HEK293 (cell line): Measurements from ENCODE around the gene POU5F2.

Experiments used
- CTCF ChIA-PET: fragments of 350-600 bp; formaldehyde crosslinking; extraction: SDS; loops from one replicate; lab custom pipeline; 2021; ENCODE audit warnings: antibody characterized with exemption; lab: Yijun Ruan, JAX
- POLR2A ChIA-PET: fragments of 300-600 bp; formaldehyde crosslinking; extraction: SDS; loops from one replicate; lab custom pipeline; 2020; ENCODE audit warnings: antibody characterized with exemption, inconsistent platforms; lab: Yijun Ruan, JAX
- H3K27ac ChIP-seq: fragments of 200-500 bp; sonication (Bioruptor generic); 2 replicates; pipeline ENCODE4 v1.5.1; 2014; ENCODE audit warnings: low read depth, low read length, control low read depth, inconsistent platforms; ENCODE audit errors: extremely low read depth
- H3K36me3 ChIP-seq, 2 experiments: fragments of 200-500 bp in 1 of 2; sonication (Bioruptor generic) in 1 of 2; 1 replicate in 1 of 2; 2 replicates in 1 of 2; pipeline ENCODE4 v1.5.1; 2014 to 2017; ENCODE audit warnings: inconsistent platforms in 2 of 2, low read length in 2 of 2; ENCODE audit not compliant: control insufficient read depth in 2 of 2, insufficient read depth in 1 of 2
- H3K4me1 ChIP-seq: fragments of 200-500 bp; sonication (Bioruptor generic); 2 replicates; pipeline ENCODE4 v1.5.1; 2014; ENCODE audit warnings: mild to moderate bottlenecking, low read length, inconsistent platforms; ENCODE audit not compliant: control insufficient read depth, insufficient read depth
- H3K4me3 ChIP-seq: 2 replicates; pipeline ENCODE4 v1.5.1; 2011; ENCODE audit warnings: low read depth, mild to moderate bottlenecking, control low read depth, low read length, moderate library complexity
- H3K9me3 ChIP-seq: fragments of 200-500 bp; sonication (Bioruptor generic); 2 replicates; pipeline ENCODE4 v1.5.1; 2014; ENCODE audit warnings: low read depth, low read length, inconsistent platforms; ENCODE audit not compliant: control insufficient read depth, insufficient read depth
- BCL6B ChIP-seq: fragments of 450-650 bp; formaldehyde crosslinking; IDR thresholded peaks from 2 replicates; pipeline ENCODE4 v1.5.1; 2017; ENCODE audit warnings: missing biosample characterization, missing genetic modification characterization
- ELK4 ChIP-seq: IDR thresholded peaks from 2 replicates; pipeline ENCODE4 v1.6.1; 2011; ENCODE audit warnings: mild to moderate bottlenecking, low read depth, low read length, borderline replicate concordance
- FEZF1 ChIP-seq: fragments of 450-650 bp; formaldehyde crosslinking; IDR thresholded peaks from 2 replicates; pipeline ENCODE4 v1.5.1; 2016; ENCODE audit warnings: missing biosample characterization, missing genetic modification characterization
- IKZF3 ChIP-seq: fragments of 450-650 bp; IDR thresholded peaks from 2 replicates; pipeline ENCODE4 v1.5.0; 2018; ENCODE audit warnings: missing biosample characterization, mild to moderate bottlenecking, missing genetic modification characterization, moderate library complexity
- INSM2 ChIP-seq: fragments of 450-650 bp; formaldehyde crosslinking; IDR thresholded peaks from 2 replicates; pipeline ENCODE4 v1.5.1; 2016; ENCODE audit warnings: missing biosample characterization, missing genetic modification characterization
- MYNN ChIP-seq: fragments of 450-650 bp; formaldehyde crosslinking; IDR thresholded peaks from 2 replicates; pipeline ENCODE4 v1.5.1; 2016; ENCODE audit warnings: missing biosample characterization, missing genetic modification characterization, borderline replicate concordance
- PRDM6 ChIP-seq: fragments of 450-650 bp; formaldehyde crosslinking; IDR thresholded peaks from 2 replicates; pipeline ENCODE4 v1.5.1; 2017; ENCODE audit warnings: missing biosample characterization, missing genetic modification characterization
- SCRT2 ChIP-seq: fragments of 450-650 bp; formaldehyde crosslinking; IDR thresholded peaks from 2 replicates; pipeline ENCODE4 v1.5.1; 2016; ENCODE audit warnings: missing biosample characterization, missing genetic modification characterization
- SP7 ChIP-seq: fragments of 450-650 bp; formaldehyde crosslinking; IDR thresholded peaks from 2 replicates; pipeline ENCODE4 v1.5.1; 2016; ENCODE audit warnings: missing biosample characterization, missing genetic modification characterization
- WT1 ChIP-seq: fragments of 450-650 bp; formaldehyde crosslinking; IDR thresholded peaks from 2 replicates; pipeline ENCODE4 v1.5.1; 2016; ENCODE audit warnings: missing biosample characterization, missing genetic modification characterization
- ZBTB10 ChIP-seq: fragments of 450-650 bp; formaldehyde crosslinking; IDR thresholded peaks from 2 replicates; pipeline ENCODE4 v1.5.1; 2016; ENCODE audit warnings: missing biosample characterization, missing genetic modification characterization
- ZBTB17 ChIP-seq: fragments of 450-650 bp; formaldehyde crosslinking; IDR thresholded peaks from 2 replicates; pipeline ENCODE4 v1.5.1; 2016; ENCODE audit warnings: missing biosample characterization, missing genetic modification characterization
- ZBTB48 ChIP-seq: fragments of 450-650 bp; formaldehyde crosslinking; IDR thresholded peaks from 2 replicates; pipeline ENCODE4 v1.5.1; 2016; ENCODE audit warnings: missing biosample characterization, missing genetic modification characterization
- ZBTB8A ChIP-seq: fragments of 450-650 bp; formaldehyde crosslinking; IDR thresholded peaks from 2 replicates; pipeline ENCODE4 v1.5.1; 2016; ENCODE audit warnings: missing biosample characterization, missing genetic modification characterization
- ZNF211 ChIP-seq: fragments of 450-650 bp; formaldehyde crosslinking; IDR thresholded peaks from 2 replicates; pipeline ENCODE4 v1.5.1; 2016; ENCODE audit warnings: low read depth, missing biosample characterization, missing genetic modification characterization
- ZNF501 ChIP-seq: fragments of 450-650 bp; formaldehyde crosslinking; IDR thresholded peaks from 2 replicates; pipeline ENCODE4 v1.5.1; 2016; ENCODE audit warnings: missing biosample characterization, missing genetic modification characterization
- ZNF561 ChIP-seq: fragments of 450-650 bp; IDR thresholded peaks from 2 replicates; pipeline ENCODE4 v1.5.1; 2018; ENCODE audit warnings: missing biosample characterization, missing genetic modification characterization, borderline replicate concordance
- ZNF843 ChIP-seq: fragments of 450-650 bp; formaldehyde crosslinking; IDR thresholded peaks from 2 replicates; pipeline ENCODE4 v1.5.1; 2016; ENCODE audit warnings: missing biosample characterization, missing genetic modification characterization
- ZSCAN30 ChIP-seq: fragments of 450-650 bp; IDR thresholded peaks from 2 replicates; pipeline ENCODE4 v1.5.1; 2018; ENCODE audit warnings: missing biosample characterization, mild to moderate bottlenecking, missing genetic modification characterization, moderate library complexity

The POU5F2 gene

GRCh38 chr5:93723005-93723404 lies 18.4 kb downstream of the POU5F2 start:
- H3K27ac ChIP-seq, result no peak overlapping the region
- CTCF ChIA-PET, result interaction anchor here (1.1 kb wide), 1 partner anchor 176 kb away, joined by 3 read pairs; no protein-coding TSS in a partner anchor
- no peaks in the 10 kb centered on the region for H3K9me3 ChIP-seq
- TF ChIP-seq ZNF501 (tag by site-specific recombination), result no peak
- no peak for TF ChIP-seq ELK4
- no peak for TF ChIP-seq ZSCAN30
- TF ChIP-seq ZBTB8A (tag by site-specific recombination), result 0 out of 2 replicates have a peak, but pooled peaks have one; percentile 5
- peak; percentile 73 for TF ChIP-seq SCRT2 (tag by site-specific recombination)
- peak; percentile 64 for TF ChIP-seq FEZF1 (tag by site-specific recombination)
- 0 out of 2 replicates have a peak, but pooled peaks have one; percentile 33 for TF ChIP-seq SP7 (tag by site-specific recombination)
- peak; percentile 64; the same call in 1 of the 2 replicates for TF ChIP-seq BCL6B (tag by site-specific recombination)
- no peak for TF ChIP-seq ZNF211 (tag by site-specific recombination)
- no peak for TF ChIP-seq MYNN (tag by site-specific recombination)
- TF ChIP-seq ZBTB10 (tag by site-specific recombination), result no peak
- TF ChIP-seq ZBTB17 (tag by site-specific recombination), result peak; percentile 15; the same call in 1 of the 2 replicates
- no peak for TF ChIP-seq ZNF561 (tag by site-specific recombination)
- TF ChIP-seq WT1 (tag by site-specific recombination), result no peak
- no peak for TF ChIP-seq INSM2 (tag by site-specific recombination)
- POLR2A ChIA-PET, result no interaction called here
- no peaks in the 10 kb centered on the region for H3K36me3 ChIP-seq
- no peak overlapping the region for H3K4me3 ChIP-seq
- peaks cover 25% of the 10 kb centered on the region for H3K4me1 ChIP-seq

GRCh38 chr5:93722588-93722987 lies 18.8 kb downstream of the POU5F2 start:
- no peaks in the 10 kb centered on the region for H3K36me3 ChIP-seq
- CTCF ChIA-PET, result no interaction called here

More at GRCh38 chr5:93722588-93722987, 18.8 kb downstream of the POU5F2 start:
- Histone ChIP-seq H3K27ac (no peak overlapping the region), H3K4me3 (no peak overlapping the region), H3K9me3 (no peaks in the 10 kb centered on the region), H3K4me1 (peaks cover 25% of the 10 kb centered on the region)
- POLR2A ChIA-PET, result interaction anchor here (0.5 kb wide), 1 partner anchor 140 kb away, joined by 4 read pairs; the partner anchor contains the start of gene NR2F1
- TF ChIP-seq PRDM6 (tag by site-specific recombination), result peak; percentile 71
- 0 out of 2 replicates have a peak, but pooled peaks have one; percentile 20 for TF ChIP-seq IKZF3
- TF ChIP-seq ZBTB8A (tag by site-specific recombination), result 0 out of 2 replicates have a peak, but pooled peaks have one; percentile 15
- TF ChIP-seq ZSCAN30, result 0 out of 2 replicates have a peak, but pooled peaks have one; percentile 51
- 0 out of 2 replicates have a peak, but pooled peaks have one; percentile 31 for TF ChIP-seq ZNF843
- TF ChIP-seq ZBTB48 (tag by site-specific recombination), result no peak
